ENCODE measurements around the gene TAS2R7. TPM values are rescaled to one million over a fixed set of nuclear protein-coding genes. Genes with fewer than 3 reads are reported as not detected.
A peak's percentile ranks its signal among the peaks of the same experiment; 100 is the strongest.

The TAS2R7 gene
- total RNA-seq, 1 donor from 2014 or later = not detected

- POLR2A ChIA-PET = no interaction called here
- Mint-ChIP-seq H3K27me3 (peaks cover 1% of the 10 kb centered on the region), H3K36me3 (ENCODE audit: low read depth) (no peaks in the 10 kb centered on the region), H3K4me1 (no peaks in the 10 kb centered on the region), H3K27ac (no peak overlapping the region), H3K4me3 (no peak overlapping the region), H3K9me3 (no peaks in the 10 kb centered on the region)
- no peak for DNase-seq
- ATAC-seq (ENCODE audit: low read depth) = no peak
- CTCF ChIA-PET = interaction anchor here (1.1 kb wide), 1 partner anchor 707 kb away, joined by 5 read pairs; no protein-coding TSS in a partner anchor
- TF ChIP-seq, protein P1, sequence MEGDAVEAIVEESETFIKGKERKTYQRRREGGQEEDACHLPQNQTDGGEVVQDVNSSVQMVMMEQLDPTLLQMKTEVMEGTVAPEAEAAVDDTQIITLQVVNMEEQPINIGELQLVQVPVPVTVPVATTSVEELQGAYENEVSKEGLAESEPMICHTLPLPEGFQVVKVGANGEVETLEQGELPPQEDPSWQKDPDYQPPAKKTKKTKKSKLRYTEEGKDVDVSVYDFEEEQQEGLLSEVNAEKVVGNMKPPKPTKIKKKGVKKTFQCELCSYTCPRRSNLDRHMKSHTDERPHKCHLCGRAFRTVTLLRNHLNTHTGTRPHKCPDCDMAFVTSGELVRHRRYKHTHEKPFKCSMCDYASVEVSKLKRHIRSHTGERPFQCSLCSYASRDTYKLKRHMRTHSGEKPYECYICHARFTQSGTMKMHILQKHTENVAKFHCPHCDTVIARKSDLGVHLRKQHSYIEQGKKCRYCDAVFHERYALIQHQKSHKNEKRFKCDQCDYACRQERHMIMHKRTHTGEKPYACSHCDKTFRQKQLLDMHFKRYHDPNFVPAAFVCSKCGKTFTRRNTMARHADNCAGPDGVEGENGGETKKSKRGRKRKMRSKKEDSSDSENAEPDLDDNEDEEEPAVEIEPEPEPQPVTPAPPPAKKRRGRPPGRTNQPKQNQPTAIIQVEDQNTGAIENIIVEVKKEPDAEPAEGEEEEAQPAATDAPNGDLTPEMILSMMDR (IDR thresholded peaks at IDR 0.05) = no peak
- intact Hi-C loops (cut with micrococcal nuclease) = loop anchor here (10.0 kb wide), 1 partner anchor 1256 kb away; no protein-coding TSS in a partner anchor
Observed at GRCh38 chr12:10779103-10779502, 23.3 kb downstream of the TAS2R7 start.

DNA sequence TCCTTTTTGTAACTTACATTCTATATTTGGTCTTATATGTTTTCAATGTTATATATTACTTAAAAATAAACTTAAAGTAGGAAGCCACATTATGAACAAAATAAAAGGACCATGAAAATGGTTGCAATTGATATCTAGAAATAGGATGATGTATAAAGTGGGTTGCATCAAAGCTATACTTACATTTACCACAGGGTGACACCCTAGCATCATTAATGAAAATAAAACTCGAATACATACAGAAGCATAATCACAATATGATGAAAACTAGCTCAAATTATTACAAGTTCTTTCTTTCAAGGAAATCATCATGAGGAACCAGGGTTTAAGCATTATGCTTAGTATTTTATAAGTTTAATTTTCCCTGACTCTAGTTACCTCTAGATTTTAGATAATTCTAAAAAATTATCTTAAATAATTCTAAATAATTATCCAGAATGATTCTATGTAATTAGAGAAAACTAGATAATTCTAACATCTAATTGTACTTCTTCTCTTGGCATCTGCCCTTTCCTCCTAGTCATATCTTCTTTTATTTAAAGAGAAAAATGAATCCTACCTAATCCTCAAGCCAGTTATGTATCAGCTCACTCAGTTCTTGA, 31.2 kb downstream of the TAS2R7 start:
- Mint-ChIP-seq H3K4me1 (no peaks in the 10 kb centered on the region), H3K27ac (no peak overlapping the region), H3K4me3 (no peak overlapping the region), H3K9me3 (no peaks in the 10 kb centered on the region), H3K36me3 (ENCODE audit: low read depth) (no peaks in the 10 kb centered on the region), H3K27me3 (peaks cover 17% of the 10 kb centered on the region)
- ChIA-PET CTCF (interaction anchor here (0.9 to 5.2 kb wide), 8 partner anchors 21 to 1262 kb away, joined by 3 to 83 read pairs (median 4); no protein-coding TSS in a partner anchor), POLR2A (interaction anchor here (0.5 kb wide), 1 partner anchor 593 kb away, joined by 3 read pairs; no protein-coding TSS in a partner anchor)
- peak; percentile 54 for ATAC-seq (ENCODE audit: low read depth)
- no peak for DNase-seq
- intact Hi-C loops (cut with micrococcal nuclease) = loop anchor here (1.0 to 10.0 kb wide), 3 partner anchors 715 to 1563 kb away; no protein-coding TSS in a partner anchor
- TF ChIP-seq, protein P1 (IDR thresholded peaks at IDR 0.05) = no peak

- TF ChIP-seq, protein P1 (IDR thresholded peaks at IDR 0.05) = no peak
- Mint-ChIP-seq H3K4me3 (no peak overlapping the region), H3K36me3 (ENCODE audit: low read depth) (peaks cover 4% of the 10 kb centered on the region), H3K27ac (no peak overlapping the region), H3K9me3 (peaks cover 12% of the 10 kb centered on the region), H3K27me3 (peaks cover 30% of the 10 kb centered on the region), H3K4me1 (no peaks in the 10 kb centered on the region)
- intact Hi-C loops (cut with micrococcal nuclease) = no loop called here
- ATAC-seq (ENCODE audit: low read depth) (no peak), DNase-seq (no peak)
- ChIA-PET CTCF (no interaction called here), POLR2A (no interaction called here)
Observed at GRCh38 chr12:10759657-10760056, 42.8 kb downstream of the TAS2R7 start.

DNA sequence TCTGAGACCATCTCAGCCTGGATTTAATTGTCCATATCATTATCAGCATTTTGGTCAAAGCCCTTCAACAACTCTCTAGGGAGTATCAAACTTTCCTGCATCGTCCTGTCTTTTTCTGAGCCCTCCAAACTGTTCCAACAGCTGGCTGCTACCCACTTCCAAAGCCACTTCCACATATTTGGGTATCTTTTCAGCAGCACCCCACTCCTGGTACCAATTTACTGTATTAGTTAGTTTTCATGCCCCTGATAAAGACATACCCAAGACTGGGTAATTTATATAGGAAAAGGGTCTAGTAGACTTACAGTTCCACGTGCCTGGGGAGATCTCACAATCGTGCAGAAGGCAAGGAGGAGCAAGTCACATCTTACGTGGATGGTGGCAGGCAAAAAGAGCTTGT, 46.2 kb downstream of the TAS2R7 start:
- no peak for ATAC-seq (ENCODE audit: low read depth)
- Mint-ChIP-seq H3K27me3 (peaks cover 35% of the 10 kb centered on the region), H3K36me3 (ENCODE audit: low read depth) (peaks cover 4% of the 10 kb centered on the region), H3K9me3 (peaks cover 12% of the 10 kb centered on the region), H3K27ac (no peak overlapping the region), H3K4me1 (no peaks in the 10 kb centered on the region), H3K4me3 (no peak overlapping the region)
- no peak for DNase-seq
- ChIA-PET POLR2A (interaction anchor here (0.7 kb wide), 1 partner anchor 21 kb away, joined by 5 read pairs; no protein-coding TSS in a partner anchor), CTCF (no interaction called here)
- TF ChIP-seq, protein P1 (IDR thresholded peaks at IDR 0.05) = no peak
- intact Hi-C loops (cut with micrococcal nuclease) = no loop called here

- Mint-ChIP-seq H3K27ac (no peak overlapping the region), H3K36me3 (ENCODE audit: low read depth) (peaks cover 4% of the 10 kb centered on the region), H3K4me1 (peaks cover 8% of the 10 kb centered on the region), H3K9me3 (peaks cover 12% of the 10 kb centered on the region), H3K4me3 (no peak overlapping the region), H3K27me3 (peaks cover 25% of the 10 kb centered on the region)
- ChIA-PET POLR2A (interaction anchor here (0.7 kb wide), 1 partner anchor 53 kb away, joined by 3 read pairs; no protein-coding TSS in a partner anchor), CTCF (no interaction called here)
- no peak for ATAC-seq (ENCODE audit: low read depth)
- no peak for DNase-seq
- intact Hi-C loops (cut with micrococcal nuclease) = no loop called here
- TF ChIP-seq, protein P1 (IDR thresholded peaks at IDR 0.05) = no peak
Observed at GRCh38 chr12:10753059-10753458, 49.4 kb downstream of the TAS2R7 start.

Other genes starting within 250 kb of the TAS2R7 start
- gene MAGOHB, start 189.0 kb downstream of the TAS2R7 start, total RNA-seq = 25.0 and 28.8 TPM in 2 replicates
- not detected in 2 replicates for gene STYK1, start 128.6 kb downstream of the TAS2R7 start, total RNA-seq
- gene YBX3, start 79.3 kb downstream of the TAS2R7 start, total RNA-seq = 50.3 and 58.8 TPM in 2 replicates
- gene TAS2R8, start 4.7 kb upstream of the TAS2R7 start, total RNA-seq = not detected in 2 replicates
- not detected in 2 replicates for gene TAS2R9, start 7.5 kb upstream of the TAS2R7 start, total RNA-seq
- gene TAS2R10, start 23.7 kb upstream of the TAS2R7 start, total RNA-seq = 0.27 and 0.44 TPM in 2 replicates
- gene PRR4, start 46.8 kb upstream of the TAS2R7 start, total RNA-seq = 0.98 and 3.0 TPM in 2 replicates
- gene PRH1, start 81.6 kb upstream of the TAS2R7 start, total RNA-seq = 27.6 and 35.2 TPM in 2 replicates
- gene TAS2R13, start 106.9 kb upstream of the TAS2R7 start, total RNA-seq = 1.00 and 1.4 TPM in 2 replicates
- not detected in 2 replicates for gene PRH2, start 126.6 kb upstream of the TAS2R7 start, total RNA-seq
- 2.9 and 3.1 TPM in 2 replicates for gene TAS2R14, start 136.6 kb upstream of the TAS2R7 start, total RNA-seq
- 1.0 and 1.2 TPM in 2 replicates for gene TAS2R50, start 184.3 kb upstream of the TAS2R7 start, total RNA-seq
- 1.7 and 2.4 TPM in 2 replicates for gene TAS2R20, start 195.7 kb upstream of the TAS2R7 start, total RNA-seq
- gene TAS2R19, start 220.0 kb upstream of the TAS2R7 start, total RNA-seq = 2.9 and 4.0 TPM in 2 replicates
- 4.3 and 5.3 TPM in 2 replicates for gene TAS2R31, start 228.8 kb upstream of the TAS2R7 start, total RNA-seq